ENCODE results near the gene LYG1. TPM values are rescaled to one million over a fixed set of nuclear protein-coding genes. Genes with fewer than 3 reads are reported as not detected.
"Not testable (repeated sequence)": the region's sequence is repeated elsewhere in the genome, so short reads cannot be mapped to it uniquely, and the experiment has no call there.

Gene LYG1
- total RNA-seq, 1 donor from 2014 or later = 3.3 TPM

- no peak overlapping the region for H3K4me3 Mint-ChIP-seq (ENCODE audit: low read depth)
Observed at GRCh38 chr2:99279969-99280695, 20.9 kb downstream of the LYG1 start.

GRCh38 chr2:99278793-99279291, 22.2 kb downstream of the LYG1 start:
- no peak overlapping the region for H3K4me3 Mint-ChIP-seq (ENCODE audit: low read depth)
- no peak for DNase-seq (ENCODE audit: low spot score, unreplicated experiment)
- no peaks in the 10 kb centered on the region for H3K4me1 Mint-ChIP-seq (ENCODE audit: low read depth)
- H3K36me3 Mint-ChIP-seq (ENCODE audit: insufficient read depth) = peaks cover 11% of the 10 kb centered on the region
- H3K27me3 Mint-ChIP-seq = no peaks in the 10 kb centered on the region
- peaks cover 12% of the 10 kb centered on the region for H3K9me3 Mint-ChIP-seq (ENCODE audit: low read depth)
- no peak for TF ChIP-seq CTCF (IDR thresholded peaks at IDR 0.05; ENCODE audit: unreplicated experiment)
- no peak overlapping the region for H3K27ac Mint-ChIP-seq

More at GRCh38 chr2:99279969-99280695, 20.9 kb downstream of the LYG1 start:
- Mint-ChIP-seq H3K9me3 (ENCODE audit: low read depth) (peaks cover 12% of the 10 kb centered on the region), H3K27me3 (no peaks in the 10 kb centered on the region), H3K36me3 (ENCODE audit: insufficient read depth) (peaks cover 11% of the 10 kb centered on the region), H3K27ac (no peak overlapping the region), H3K4me1 (ENCODE audit: low read depth) (no peaks in the 10 kb centered on the region)
- DNase-seq (ENCODE audit: low spot score, unreplicated experiment) = no peak
- no peak for TF ChIP-seq CTCF (IDR thresholded peaks at IDR 0.05; ENCODE audit: unreplicated experiment)

- Mint-ChIP-seq H3K9me3 (ENCODE audit: low read depth) (peaks cover 12% of the 10 kb centered on the region), H3K36me3 (ENCODE audit: insufficient read depth) (peaks cover 11% of the 10 kb centered on the region)
- H3K27ac Mint-ChIP-seq; DNase-seq (ENCODE audit: low spot score, unreplicated experiment); H3K27me3 Mint-ChIP-seq; H3K4me3 Mint-ChIP-seq (ENCODE audit: low read depth); H3K4me1 Mint-ChIP-seq (ENCODE audit: low read depth): not testable (repeated sequence)
Observed at GRCh38 chr2:99278195-99278765, 22.7 kb downstream of the LYG1 start.

- H3K4me3 Mint-ChIP-seq (ENCODE audit: low read depth) = no peak overlapping the region
Observed at GRCh38 chr2:99275882-99276281, 25.1 kb downstream of the LYG1 start.

GRCh38 chr2:99261242-99261641, 39.8 kb downstream of the LYG1 start:
- Mint-ChIP-seq H3K4me1 (ENCODE audit: low read depth) (no peaks in the 10 kb centered on the region), H3K4me3 (ENCODE audit: low read depth) (no peak overlapping the region), H3K27ac (no peak overlapping the region), H3K36me3 (ENCODE audit: insufficient read depth) (peaks cover 1% of the 10 kb centered on the region), H3K9me3 (ENCODE audit: low read depth) (no peaks in the 10 kb centered on the region), H3K27me3 (no peaks in the 10 kb centered on the region)
- DNase-seq (ENCODE audit: low spot score, unreplicated experiment) = no peak
- no peak for TF ChIP-seq CTCF (IDR thresholded peaks at IDR 0.05; ENCODE audit: unreplicated experiment)

More at GRCh38 chr2:99275882-99276281, 25.1 kb downstream of the LYG1 start:
- no peak for TF ChIP-seq CTCF (IDR thresholded peaks at IDR 0.05; ENCODE audit: unreplicated experiment)
- peaks cover 19% of the 10 kb centered on the region for H3K9me3 Mint-ChIP-seq (ENCODE audit: low read depth)
- H3K36me3 Mint-ChIP-seq (ENCODE audit: insufficient read depth) = peaks cover 11% of the 10 kb centered on the region
- no peaks in the 10 kb centered on the region for H3K27me3 Mint-ChIP-seq
- H3K27ac Mint-ChIP-seq = no peak overlapping the region
- H3K4me1 Mint-ChIP-seq (ENCODE audit: low read depth) = no peaks in the 10 kb centered on the region
- DNase-seq (ENCODE audit: low spot score, unreplicated experiment) = no peak

Data from progenitor cell of endocrine pancreas (in vitro differentiated cells).